Muscle of leg (tissue), 11 donors: ENCODE data around the gene ZSCAN21. TPM values are rescaled to one million over a fixed set of nuclear protein-coding genes. Genes with fewer than 3 reads are reported as not detected.
A peak's percentile ranks its signal among the peaks of the same experiment; 100 is the strongest.

Experiments
- DNase-seq: peaks from one replicate; pipeline ENCODE4 v3.0.0; 2013
- H3K27ac ChIP-seq: one replicate; pipeline ENCODE4 v1.5.1; 2013; ENCODE audit warnings: mild to moderate bottlenecking, low read length, control low read depth
- H3K27me3 ChIP-seq: one replicate; pipeline ENCODE4 v1.6.1; 2013; ENCODE audit warnings: low read length; ENCODE audit not compliant: control insufficient read depth, insufficient read depth
- H3K36me3 ChIP-seq: one replicate; pipeline ENCODE4 v1.6.1; 2013; ENCODE audit warnings: low read length; ENCODE audit not compliant: control insufficient read depth, insufficient read depth
- H3K4me1 ChIP-seq: one replicate; pipeline ENCODE4 v1.6.1; 2013; ENCODE audit warnings: low read length; ENCODE audit not compliant: control insufficient read depth, insufficient read depth
- H3K4me3 ChIP-seq: one replicate; pipeline ENCODE4 v1.5.1; 2013; ENCODE audit warnings: low read length, control low read depth
- H3K9me3 ChIP-seq: replicated peaks from 2 replicates; pipeline ENCODE4 v1.6.1; 2013; ENCODE audit warnings: low read depth, low read length; ENCODE audit not compliant: control insufficient read depth
- WGBS: methylation state at CpG from one replicate; pipeline ENCODE4 v1.1.5; 2013; ENCODE audit warnings: missing lambda C conversion rate; ENCODE audit not compliant: insufficient coverage; 5-methylcytosine and 5-hydroxymethylcytosine counted together
- polyA plus RNA-seq, 8 donors: library from polyadenylated mRNA; unstranded; fragments of 120-200 nt; gene quantifications; one replicate each; pipeline versions ENCODE4 v1.2.1 to v1.2.3, GENCODE V29; 2013; ENCODE audit warnings: inconsistent platforms in 1 of 8, low replicate concordance in 1 of 8; ENCODE audit not compliant: insufficient read length in 8 of 8, insufficient read depth in 1 of 8
- total RNA-seq: library from RNA; stranded (reverse); fragments of 120-200 nt; gene quantifications from one replicate; pipeline ENCODE4 v1.2.4, GENCODE V29; 2013

The ZSCAN21 gene
- total and polyA plus RNA-seq, 9 donors: 12.3 to 15.8 (median 13.5) TPM

DNA sequence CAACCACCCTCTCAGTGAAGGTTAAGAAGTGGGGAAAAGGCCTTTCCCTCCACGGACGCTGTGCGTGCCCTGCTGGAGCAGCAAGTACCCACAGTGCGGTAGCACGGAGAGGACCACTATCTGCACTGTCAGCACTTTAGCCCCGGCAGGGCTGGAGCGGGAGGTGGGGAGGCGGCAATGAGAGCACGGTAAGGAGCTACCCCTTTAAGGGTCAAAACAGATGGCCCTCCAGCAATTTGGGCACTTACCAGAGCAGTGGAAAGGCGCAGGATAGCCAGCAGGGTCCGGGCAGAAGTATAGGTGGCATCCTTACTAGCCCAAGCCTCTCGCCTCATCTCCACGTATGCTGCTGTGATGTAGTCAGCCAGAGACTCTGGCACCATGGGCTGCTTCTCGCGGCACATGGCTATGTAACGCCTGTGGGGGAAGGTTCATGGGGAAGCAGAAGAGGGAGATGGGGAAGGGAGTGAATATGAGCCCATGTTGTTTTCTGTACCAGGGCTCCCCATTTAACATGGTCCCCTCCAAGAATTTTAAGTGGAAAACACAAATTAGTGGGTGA, 44.4 kb downstream of the ZSCAN21 start:
- Histone ChIP-seq H3K27ac (no peak overlapping the region), H3K4me1 (peaks cover 26% of the 10 kb centered on the region), H3K4me3 (no peak overlapping the region), H3K36me3 (peaks cover 87% of the 10 kb centered on the region), H3K9me3 (no peaks in the 10 kb centered on the region), H3K27me3 (no peaks in the 10 kb centered on the region)
- no peak for DNase-seq
- WGBS: 83% methylated on average over 8 of the region's 16 CpGs

GRCh38 chr7:100095289-100095688, 45.7 kb downstream of the ZSCAN21 start:
- peaks cover 25% of the 10 kb centered on the region for H3K4me1 ChIP-seq
- WGBS: 60% methylated on average over 1 of the region's 9 CpGs
- no peak overlapping the region for H3K4me3 ChIP-seq
- no peak overlapping the region for H3K27ac ChIP-seq
- no peak for DNase-seq
- no peaks in the 10 kb centered on the region for H3K27me3 ChIP-seq
- H3K36me3 ChIP-seq: peaks cover 93% of the 10 kb centered on the region
- H3K9me3 ChIP-seq: no peaks in the 10 kb centered on the region

DNA sequence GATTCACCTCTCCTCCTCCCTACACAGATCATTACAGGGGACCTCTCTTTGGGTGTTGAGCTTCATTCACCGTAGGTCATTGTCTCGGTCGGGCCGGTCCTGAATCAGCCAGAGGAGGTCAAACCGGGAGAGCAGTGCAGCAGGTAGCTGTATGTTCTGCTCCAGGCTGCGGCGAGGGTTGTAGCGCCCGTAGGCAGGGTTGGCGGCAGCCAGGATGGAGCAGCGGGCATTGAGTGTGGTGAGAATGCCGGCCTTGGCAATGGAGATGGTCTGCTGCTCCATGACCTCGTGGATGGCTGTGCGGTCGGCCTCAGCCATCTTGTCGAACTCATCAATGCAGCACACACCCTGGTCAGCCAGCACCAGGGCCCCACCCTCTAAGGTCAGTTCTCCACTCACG, 46.1 kb downstream of the ZSCAN21 start:
- WGBS: 92% methylated on average over 16 of the region's 17 CpGs
- Histone ChIP-seq H3K4me1 (peaks cover 25% of the 10 kb centered on the region), H3K36me3 (peaks cover 89% of the 10 kb centered on the region), H3K27ac (no peak overlapping the region), H3K4me3 (no peak overlapping the region), H3K9me3 (no peaks in the 10 kb centered on the region), H3K27me3 (no peaks in the 10 kb centered on the region)
- DNase-seq: no peak

DNA sequence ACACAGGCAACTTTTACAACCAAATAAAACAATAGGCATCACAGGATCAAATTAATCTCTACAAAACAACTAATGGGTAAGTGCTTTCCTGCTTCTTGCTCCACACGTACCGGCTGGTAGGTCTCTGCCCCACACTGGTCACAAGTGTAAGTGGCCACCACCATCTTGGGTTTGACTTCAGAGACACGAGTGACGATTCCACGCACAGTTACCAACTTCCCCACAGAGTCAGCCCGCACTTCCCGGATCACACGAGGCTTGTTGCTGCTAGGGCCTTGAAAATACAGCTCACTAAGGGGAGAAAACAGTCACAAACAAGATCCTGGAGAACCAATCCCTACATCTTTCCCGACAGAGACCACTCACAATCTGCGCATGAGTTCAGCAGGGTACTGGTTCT, 49.3 kb downstream of the ZSCAN21 start:
- H3K4me1 ChIP-seq: peaks cover 25% of the 10 kb centered on the region
- H3K27me3 ChIP-seq: no peaks in the 10 kb centered on the region
- DNase-seq: no peak
- no peak overlapping the region for H3K4me3 ChIP-seq
- no peaks in the 10 kb centered on the region for H3K9me3 ChIP-seq
- no peak overlapping the region for H3K27ac ChIP-seq
- H3K36me3 ChIP-seq: peaks cover 63% of the 10 kb centered on the region
- 83% methylated on average over 8 of the region's 10 CpGs for WGBS

DNA sequence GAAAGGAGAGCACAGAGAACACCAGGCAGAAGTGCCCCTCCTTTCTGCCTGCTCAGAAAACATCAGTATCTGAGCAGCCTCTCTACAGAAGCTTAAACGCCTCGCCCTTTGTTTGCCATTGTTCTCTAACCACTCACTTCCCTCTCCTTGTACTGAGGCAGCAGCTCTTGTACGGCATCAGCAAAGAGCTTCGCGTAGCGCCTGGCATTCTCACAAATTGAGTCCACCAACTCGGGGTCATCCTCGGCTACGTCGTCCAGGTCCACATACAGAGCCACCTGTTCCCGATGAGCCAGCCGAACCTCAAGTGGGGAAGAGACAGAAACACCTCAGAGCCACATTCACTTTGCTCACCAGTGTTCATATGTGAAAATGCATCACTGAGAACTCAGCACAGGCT, 49.9 kb downstream of the ZSCAN21 start:
- H3K36me3 ChIP-seq: peaks cover 63% of the 10 kb centered on the region
- DNase-seq: no peak
- no peak overlapping the region for H3K27ac ChIP-seq
- 79% methylated on average over 11 of the region's 12 CpGs for WGBS
- H3K4me3 ChIP-seq: peak overlapping the region; percentile 93
- H3K27me3 ChIP-seq: no peaks in the 10 kb centered on the region
- no peaks in the 10 kb centered on the region for H3K9me3 ChIP-seq
- peaks cover 22% of the 10 kb centered on the region for H3K4me1 ChIP-seq

DNA sequence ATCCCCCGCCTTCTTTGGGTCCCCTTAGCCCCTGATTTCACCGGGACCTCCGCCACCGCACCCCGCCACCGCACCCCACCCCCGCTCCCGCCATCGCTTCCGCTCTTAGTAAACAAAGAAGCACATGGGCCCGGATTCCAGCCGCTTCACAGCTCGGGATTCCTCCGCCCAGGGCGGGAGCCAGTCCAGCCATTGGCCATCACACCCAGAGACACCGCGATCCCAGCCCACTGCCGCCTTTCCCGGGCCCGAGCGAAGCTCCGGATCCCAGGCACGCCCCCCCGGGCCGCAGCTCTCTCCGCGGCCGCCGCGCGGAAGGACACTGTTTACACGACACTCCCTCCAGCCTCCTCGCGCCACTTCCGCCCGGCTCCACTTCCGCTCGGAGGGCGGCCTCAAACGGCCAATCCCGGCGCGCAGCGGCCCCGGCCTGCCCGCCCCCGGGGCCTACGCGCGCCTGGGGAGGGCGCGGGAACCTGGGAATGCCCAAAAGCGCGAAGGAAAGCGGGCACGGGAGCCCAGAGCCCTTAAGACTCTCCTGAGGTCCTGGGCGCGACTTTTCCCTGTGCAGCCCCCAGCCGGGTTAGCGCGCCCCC, 50.9 kb downstream of the ZSCAN21 start:
- peak overlapping the region; percentile 91 for H3K27ac ChIP-seq
- H3K27me3 ChIP-seq: no peaks in the 10 kb centered on the region
- H3K4me3 ChIP-seq: peak overlapping the region; percentile 93
- peak; percentile 99 for DNase-seq
- WGBS: 0% methylated on average over 53 of the region's 61 CpGs
- peaks cover 58% of the 10 kb centered on the region for H3K36me3 ChIP-seq
- no peaks in the 10 kb centered on the region for H3K9me3 ChIP-seq
- peaks cover 22% of the 10 kb centered on the region for H3K4me1 ChIP-seq

DNA sequence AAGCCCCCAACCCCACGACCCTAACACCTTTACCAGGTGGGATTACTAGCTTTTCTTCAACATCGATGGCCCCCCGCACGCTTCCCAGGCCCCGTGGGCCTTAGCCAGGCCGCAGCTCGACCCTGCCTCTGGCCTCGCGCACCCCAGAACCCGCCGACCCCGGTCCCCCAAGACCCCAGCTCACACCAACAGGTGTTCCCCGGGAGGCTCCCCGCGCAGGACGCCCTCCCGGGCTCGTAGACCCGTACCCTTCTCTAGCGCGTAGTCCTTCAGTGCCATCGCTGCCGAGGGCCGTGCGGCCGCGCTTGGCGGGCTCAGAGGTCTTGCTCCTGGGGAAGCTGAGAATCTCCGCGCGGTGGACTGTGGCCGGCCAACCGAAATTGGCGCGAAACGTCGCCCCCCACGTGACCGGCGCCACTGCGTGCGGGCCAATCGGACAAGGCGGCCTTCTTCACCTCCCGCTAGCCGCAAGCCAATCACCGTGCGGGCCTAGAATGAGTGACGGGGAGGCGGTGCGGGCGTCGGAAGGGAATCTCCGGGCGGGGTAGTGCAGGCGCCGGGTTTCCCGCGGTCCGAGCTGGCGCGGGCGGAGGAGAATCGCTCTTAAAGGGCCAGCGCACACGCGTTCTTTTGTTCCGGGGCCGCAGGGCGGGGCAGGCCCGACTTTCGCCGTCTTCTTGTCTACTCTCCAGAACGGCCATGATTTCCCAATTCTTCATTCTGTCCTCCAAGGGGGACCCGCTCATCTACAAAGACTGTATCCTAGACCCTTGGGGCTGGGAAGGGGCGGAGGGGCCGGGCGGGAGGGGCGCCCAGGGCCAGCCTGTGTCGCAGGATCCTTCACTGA, 51.7 kb downstream of the ZSCAN21 start, which contains the start of the genes AP4M1 and MCM7:
AP4M1 (plus strand) TSS at position 628 of the 847 bp plus-strand sequence; CDS start at position 700, 72 bp downstream.
MCM7 (minus strand) TSS at position 382 of the 847 bp plus-strand sequence; CDS start at position 279, 103 bp downstream.
- under 1% methylated on average over 79 of the region's 80 CpGs for WGBS
- peak within 1 kb of the TSS; percentile 93 for H3K4me3 ChIP-seq
- peaks cover 57% of the 10 kb centered on the region for H3K36me3 ChIP-seq
- peak; percentile 100 for DNase-seq
- no peaks in the 10 kb centered on the region for H3K27me3 ChIP-seq
- no peaks in the 10 kb centered on the region for H3K9me3 ChIP-seq
- peaks cover 22% of the 10 kb centered on the region for H3K4me1 ChIP-seq
- H3K27ac ChIP-seq: peak within 1 kb of the TSS; percentile 92

- WGBS: 93% methylated on average over 10 of the region's 17 CpGs
- Histone ChIP-seq H3K4me1 (peaks cover 22% of the 10 kb centered on the region), H3K9me3 (no peaks in the 10 kb centered on the region), H3K4me3 (no peak overlapping the region), H3K27me3 (no peaks in the 10 kb centered on the region), H3K36me3 (peaks cover 56% of the 10 kb centered on the region), H3K27ac (no peak overlapping the region)
- DNase-seq: no peak
Measured at GRCh38 chr7:100102950-100103840, 53.6 kb downstream of the ZSCAN21 start.

DNA sequence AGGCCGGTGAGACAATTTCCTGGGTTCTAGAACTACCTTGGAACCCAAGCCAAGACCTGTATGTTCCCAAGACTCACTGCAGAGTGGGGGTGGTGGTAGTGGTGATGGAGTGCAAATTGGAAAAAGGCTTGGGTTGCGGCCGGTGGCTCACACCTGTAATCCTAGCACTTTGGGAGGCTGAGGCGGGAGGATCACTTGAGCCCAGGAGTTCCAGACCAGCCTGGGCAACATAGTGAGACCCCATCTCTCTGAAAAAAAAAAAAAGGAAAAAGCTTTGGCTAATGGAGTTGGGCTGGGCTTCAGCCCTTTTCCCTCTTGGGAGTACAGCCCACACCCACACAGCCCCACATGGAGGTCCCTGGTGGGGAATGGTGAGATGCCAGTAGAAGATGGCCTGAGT, 56.0 kb downstream of the ZSCAN21 start:
- H3K36me3 ChIP-seq: peaks cover 59% of the 10 kb centered on the region

More for the DNA sequence above, 56.0 kb downstream of the ZSCAN21 start:
- Histone ChIP-seq H3K27ac (no peak overlapping the region), H3K27me3 (no peaks in the 10 kb centered on the region), H3K4me1 (peaks cover 10% of the 10 kb centered on the region), H3K9me3 (no peaks in the 10 kb centered on the region), H3K4me3 (no peak overlapping the region)
- WGBS: 95% methylated on average over 3 of the region's 4 CpGs
- DNase-seq: no peak
